Activated effector memory CD4-positive, alpha-beta T cell treated with anti-CD3 and anti-CD28 coated beads, Interleukin-2, amount 50 U/mL, for 16 hours (primary cell): ENCODE results near the gene MAGI2.

Experiments used
- DNase-seq: peaks from one replicate; pipeline ENCODE4 v3.0.0-alpha.2; 2020

Gene MAGI2

DNA sequence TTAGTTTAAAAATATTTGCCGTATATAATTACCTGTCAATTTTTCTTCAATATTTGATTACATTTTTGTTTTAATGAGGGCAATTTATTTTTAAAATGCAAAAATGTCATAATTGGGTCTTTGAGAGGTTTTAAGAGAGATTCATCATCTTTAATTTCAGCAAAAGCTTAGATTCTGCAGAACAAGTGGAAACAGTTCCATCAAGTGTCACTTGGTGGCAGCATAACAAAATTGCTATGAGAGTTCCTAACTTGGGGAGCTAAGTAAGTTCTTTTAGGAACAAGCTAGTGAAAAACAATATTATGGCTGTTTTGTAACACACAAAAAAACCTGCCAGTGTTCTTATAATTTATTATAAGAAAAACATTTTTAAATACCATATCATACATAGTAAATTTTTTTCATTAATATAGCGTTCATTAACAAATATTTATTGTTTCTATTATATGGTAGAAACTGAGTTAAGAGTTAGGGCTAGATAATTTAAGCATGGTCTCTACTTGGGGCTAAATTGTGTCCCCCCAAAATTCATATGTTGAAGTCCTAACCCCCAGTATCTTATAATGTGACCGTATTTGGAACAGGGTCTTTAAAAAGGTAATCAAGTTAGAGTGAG, 155.2 kb downstream of the MAGI2 start:
- DNase-seq, result no peak

DNA sequence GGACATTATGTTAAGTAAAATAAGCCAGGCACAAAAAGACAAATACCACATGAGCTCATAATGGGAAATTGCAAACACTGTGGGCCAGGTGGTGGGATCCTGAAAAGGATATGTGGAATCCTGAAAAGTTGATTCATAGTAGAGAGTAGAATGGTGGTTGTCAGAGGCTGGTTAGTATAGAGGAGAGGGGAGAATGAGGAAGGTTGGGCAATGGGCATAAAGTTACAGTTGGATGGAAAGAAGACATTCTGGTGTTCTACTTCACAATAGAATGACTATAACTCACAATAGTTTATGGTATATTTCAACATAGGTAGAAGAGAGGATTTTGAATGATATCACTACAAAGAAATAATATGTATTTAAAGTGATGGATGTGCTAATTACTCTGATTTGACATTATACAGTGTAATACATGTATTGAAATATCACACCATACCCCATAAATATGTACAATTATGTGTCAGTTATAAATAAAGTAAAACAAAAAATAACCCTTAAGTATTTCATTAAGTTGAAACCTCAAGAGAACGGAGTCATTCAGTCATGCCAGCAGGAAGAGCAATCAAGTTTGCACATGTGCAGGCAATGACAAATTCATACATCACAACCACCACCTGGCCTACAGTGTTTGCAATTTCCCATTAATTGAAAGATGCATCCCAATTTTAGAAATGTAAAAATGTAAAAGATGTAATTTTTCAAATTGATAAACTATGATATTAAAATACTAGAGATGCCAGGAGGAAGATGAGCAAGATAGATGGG, 156.7 kb downstream of the MAGI2 start:
- DNase-seq, result no peak

DNA sequence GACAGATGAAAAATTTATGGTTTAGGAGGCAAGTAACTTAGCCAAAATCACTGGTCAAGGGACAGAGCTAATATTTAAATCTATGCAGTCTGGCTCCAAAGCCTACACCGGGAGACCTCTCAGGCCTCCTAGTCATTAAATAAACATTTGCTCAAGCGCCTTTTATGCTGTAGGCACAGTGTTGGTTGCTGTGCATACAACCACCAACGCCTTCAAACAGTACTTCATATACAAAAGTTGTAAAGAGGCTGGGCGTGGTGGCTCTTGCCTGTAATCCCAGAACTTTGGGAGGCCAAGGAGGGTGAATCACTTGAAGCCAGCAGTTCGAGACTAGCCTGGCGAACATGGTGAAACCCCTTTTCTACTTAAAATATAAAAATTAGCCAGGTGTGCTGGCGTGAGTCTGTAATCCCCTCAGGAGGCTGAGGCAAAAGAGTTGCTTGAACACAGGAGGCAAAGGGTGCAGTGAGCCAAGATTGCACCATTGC, 159.8 kb downstream of the MAGI2 start:
- DNase-seq, result no peak

DNA sequence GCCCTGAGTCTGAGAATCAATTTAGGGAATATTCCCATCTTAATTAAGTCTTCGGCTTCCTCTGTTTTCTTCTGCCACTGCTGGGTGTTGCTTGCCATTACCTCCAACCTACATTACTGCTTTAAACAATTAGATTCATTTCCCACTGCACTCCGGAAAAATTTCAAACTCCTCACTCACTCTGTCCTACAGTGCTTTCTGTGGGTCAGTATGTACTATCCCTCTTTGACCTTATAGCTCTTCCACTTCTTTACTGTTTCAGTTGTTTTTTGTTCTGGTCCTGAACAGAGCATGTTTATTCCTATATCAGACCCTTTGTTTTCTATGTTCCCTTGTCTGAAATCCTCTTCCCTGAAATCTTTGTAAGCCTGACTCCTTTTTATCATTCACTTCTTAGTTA, 160.6 kb downstream of the MAGI2 start:
- no peak for DNase-seq

DNA sequence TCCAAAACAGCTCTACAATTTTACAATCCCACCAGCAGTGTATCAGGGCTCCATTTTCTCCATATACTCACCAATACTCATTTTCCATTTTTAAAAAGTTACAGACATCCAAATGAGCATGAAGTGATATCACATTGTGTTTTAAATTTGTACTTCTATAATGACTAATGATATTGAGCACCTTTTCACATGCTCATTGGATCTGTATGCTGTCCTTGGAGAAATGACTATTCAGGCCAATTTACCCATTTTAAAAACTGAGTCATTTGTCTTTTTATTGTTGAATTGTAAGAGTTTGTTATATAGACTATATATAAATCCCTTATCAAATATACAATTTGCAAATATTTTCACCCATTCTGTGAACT, 162.0 kb downstream of the MAGI2 start:
- DNase-seq, result no peak

DNA sequence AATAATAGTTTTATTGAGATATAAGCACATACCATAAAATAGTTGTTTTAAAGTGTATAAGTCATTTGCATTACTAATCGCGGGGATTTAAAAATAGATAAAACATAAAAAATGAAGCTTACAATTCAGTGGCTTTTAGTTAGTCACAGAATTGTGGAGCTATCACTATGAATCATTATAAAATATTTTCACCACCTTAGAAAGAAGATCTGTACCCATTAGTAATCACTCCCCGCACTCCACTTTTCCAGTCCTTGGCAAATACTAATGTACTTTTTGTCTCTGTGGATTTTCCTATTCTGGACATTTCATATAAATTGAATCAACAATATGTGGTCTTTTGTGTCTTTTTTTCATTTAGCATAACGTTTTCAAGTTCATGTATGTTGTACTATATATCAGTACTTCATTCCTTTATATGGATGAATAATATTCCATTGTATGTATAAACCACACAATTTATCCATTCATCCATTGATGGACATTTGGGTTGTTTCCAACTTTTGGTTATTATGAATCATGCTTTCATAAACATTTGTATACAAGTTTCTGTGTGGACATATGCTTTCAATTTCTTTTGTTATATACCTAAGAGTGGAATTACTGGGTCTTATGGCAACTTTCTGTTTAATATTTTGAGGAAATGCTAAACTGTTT, 162.5 kb downstream of the MAGI2 start:
- DNase-seq, result no peak

DNA sequence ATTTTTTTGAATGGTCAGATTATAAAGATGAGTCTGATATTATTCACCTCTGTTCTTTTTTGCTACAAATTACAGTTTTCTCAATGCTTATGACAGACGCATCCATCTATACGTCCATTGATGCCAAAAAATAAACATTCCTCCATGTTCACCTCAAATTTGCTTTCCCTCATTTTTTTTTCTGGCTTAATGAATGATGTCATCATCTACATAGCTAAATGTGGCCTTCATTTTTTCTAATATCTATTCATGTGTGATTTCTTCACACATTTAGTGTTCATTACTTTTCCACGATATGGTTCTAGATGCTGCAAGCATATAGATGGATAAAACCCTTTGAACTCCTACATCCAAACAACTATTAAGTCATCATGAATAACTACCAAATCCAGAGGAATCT, 163.1 kb downstream of the MAGI2 start:
- DNase-seq, result no peak

DNA sequence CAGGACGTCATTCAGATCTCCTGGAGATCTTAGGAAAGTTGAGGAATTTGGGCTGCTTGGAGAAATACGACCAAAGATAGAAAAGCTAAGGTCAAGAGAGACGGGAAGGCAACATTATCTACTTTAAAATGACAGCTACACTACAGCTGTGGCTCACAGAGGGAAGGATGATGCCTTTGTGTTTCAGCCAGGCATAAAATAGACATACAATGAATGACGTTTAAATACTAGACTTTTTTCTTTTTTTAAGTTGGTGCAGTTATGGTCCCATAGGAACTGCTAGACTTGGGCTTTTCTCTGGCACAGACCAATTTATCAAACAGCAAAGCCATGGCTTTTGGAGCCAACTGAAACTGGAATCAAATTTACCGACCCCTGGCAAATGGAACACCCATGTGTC, 164.8 kb downstream of the MAGI2 start:
- DNase-seq, result no peak

DNA sequence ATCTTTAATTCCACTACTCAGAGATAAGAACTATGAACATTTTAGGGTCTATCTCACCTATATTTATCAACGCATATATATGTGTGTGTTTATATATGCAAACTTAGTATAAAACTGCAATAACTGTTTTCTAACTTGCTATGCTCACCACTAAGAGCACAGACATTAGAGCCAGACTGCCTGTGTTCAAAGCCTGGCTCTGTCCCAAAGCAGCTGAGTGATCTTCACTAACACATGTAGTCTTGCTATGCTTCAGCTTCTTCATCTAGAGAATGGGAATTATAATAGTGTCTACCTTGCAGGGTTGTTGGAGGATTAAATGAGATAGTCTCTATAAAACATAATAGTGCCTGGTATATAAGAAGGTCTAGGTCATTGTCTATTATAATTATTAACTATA, 165.5 kb downstream of the MAGI2 start:
- DNase-seq, result no peak

DNA sequence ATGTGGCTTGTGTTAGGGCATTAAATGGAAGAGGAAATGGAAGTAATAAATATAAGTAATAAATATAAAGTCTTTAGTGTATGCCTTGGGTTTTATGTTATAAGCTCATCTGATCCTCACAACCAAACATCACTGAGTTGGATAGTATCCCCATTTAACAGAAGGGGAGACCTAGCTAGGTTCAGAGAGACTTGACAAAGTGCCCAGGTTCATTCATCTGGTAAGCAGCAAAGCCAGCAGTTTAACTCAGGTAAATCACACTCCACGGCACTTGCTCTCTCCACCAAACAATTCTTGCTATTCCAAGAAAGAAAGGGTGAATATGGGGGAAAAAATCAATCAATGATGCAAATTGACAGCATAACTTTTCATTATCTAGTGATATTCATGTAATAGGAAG, 167.3 kb downstream of the MAGI2 start:
- no peak for DNase-seq

DNA sequence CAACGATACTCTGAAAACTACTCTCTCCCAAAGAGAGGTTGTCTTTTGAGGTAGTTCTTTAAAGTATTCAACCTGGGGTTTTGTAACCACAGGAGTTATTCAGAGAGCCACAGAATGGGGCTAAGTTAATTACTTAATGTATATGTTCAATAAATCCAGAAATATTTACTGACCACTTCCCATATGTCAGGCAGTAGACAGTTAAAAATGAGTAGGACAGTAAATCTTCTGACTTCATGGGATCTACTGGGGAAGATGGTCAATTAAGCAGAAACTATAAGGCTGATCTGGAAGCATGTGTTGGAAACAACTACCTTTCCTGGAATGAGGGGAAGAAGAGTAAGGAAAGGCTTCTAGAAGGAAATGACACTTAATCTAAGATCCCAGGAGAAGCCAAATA, 167.7 kb downstream of the MAGI2 start:
- DNase-seq, result no peak

DNA sequence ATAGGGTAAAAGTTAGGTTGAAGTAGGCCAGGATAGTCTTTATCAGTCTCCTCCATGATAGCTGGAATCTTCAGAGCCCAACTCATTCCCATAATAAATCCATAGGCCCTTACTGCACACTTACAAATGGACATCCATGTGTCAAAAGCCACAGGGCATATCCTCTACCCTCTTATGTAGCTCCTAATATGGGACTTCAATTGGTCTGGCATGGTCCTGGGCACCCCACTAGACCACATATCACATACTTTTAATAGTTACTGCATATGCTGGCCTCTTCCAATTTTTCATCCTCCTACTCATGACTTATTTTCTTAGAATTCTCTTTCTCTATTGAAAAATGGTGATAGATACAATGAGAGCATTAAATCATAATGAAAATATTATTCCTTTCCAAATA, 169.3 kb downstream of the MAGI2 start:
- no peak for DNase-seq

DNA sequence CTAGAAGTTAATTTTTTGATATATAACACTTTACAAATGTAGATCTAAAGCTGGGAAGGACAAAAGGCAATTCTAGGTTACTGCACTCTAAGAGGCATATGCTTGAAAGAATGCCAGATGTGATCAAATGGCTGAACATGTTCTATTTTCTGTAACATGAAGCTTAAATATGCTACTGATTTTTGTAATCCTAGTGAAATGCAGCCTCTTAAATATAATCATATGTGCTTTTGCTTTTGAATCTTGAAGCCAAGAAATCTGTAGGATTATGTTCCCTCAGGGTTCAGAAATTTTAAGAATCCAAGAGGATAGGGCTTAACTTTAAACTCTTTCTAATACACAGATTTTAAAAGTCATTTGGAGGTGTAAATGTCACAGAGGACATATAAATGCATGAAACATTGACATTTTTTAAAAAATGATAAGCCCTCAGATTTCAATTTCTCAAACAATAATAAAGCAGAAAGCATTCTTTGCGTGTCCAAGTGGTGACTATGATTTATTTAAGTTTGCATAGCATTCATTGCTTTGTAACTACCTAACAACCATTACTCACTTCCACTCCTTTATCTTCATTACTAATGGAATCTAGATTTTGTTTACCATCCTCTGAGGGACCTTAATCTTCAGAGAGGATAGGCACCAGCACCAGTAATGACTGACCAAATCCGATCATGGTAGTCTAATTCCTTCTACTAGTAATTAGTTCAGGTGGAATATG, 170.4 kb downstream of the MAGI2 start:
- DNase-seq, result no peak

DNA sequence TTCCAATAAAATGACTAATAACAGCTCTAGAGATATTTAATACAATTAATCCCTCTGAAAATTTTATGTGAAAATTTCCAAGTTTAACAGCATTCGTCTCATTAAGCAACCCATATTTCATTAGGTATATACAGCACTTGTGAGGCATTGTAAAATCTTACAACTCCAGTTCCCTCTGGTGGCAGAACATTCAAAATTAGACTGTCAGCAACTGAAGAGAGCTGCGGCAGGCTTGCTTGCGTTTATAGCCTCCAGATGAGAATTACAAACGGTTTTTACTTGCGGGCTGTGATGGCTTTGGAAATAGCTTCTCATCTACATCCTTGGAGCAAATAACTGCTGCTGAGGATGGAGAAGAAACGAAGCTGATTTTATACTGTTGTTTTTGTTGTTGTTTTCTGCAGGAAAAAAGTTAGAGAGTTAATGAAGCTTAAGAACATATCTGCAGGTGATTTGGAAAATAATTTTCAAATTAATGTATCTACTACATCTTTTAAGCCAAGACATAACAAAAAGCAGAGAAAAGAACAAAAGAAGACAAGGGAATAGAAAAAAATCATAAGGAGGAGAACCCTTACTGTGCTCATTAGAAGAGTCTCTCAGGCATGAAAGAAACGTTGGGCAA, 171.3 kb downstream of the MAGI2 start:
- no peak for DNase-seq

DNA sequence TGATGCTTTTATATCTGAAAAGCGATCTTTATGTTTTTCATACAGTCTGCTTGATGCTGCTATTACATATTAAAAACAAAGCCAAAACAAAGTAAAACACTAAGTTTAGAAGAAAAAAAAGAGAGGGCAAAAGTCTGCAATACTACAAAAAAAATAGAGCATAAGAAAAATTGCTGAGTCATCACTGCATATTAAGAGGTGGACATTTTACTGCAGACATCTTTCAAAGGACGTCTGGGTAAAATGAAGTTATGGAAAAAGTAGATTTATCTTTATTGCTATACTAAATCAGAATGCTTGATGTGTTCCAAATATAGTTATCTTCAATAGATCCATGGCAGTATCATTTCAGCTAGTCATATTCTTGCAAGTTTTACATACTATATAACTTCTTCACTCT, 172.0 kb downstream of the MAGI2 start:
- no peak for DNase-seq

DNA sequence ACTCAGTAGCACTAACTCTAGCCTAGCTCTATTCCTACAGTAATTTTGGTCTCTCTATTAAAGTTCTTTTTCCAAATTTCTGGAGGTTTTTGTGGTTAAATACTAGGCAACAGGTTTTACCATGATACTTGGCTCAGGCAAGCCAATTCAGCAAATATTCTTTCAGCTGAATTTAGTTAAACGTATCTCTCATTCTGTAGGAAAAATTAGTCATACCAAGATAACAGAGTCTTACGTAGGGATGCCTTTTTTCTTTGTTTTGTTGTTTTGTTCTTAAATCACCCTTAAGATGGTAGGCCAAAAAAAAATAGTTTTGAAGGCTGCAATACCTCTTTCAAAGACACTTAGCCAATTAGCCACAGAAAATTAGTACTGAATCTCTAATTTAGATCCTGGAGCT, 180.5 kb downstream of the MAGI2 start:
- DNase-seq, result no peak

DNA sequence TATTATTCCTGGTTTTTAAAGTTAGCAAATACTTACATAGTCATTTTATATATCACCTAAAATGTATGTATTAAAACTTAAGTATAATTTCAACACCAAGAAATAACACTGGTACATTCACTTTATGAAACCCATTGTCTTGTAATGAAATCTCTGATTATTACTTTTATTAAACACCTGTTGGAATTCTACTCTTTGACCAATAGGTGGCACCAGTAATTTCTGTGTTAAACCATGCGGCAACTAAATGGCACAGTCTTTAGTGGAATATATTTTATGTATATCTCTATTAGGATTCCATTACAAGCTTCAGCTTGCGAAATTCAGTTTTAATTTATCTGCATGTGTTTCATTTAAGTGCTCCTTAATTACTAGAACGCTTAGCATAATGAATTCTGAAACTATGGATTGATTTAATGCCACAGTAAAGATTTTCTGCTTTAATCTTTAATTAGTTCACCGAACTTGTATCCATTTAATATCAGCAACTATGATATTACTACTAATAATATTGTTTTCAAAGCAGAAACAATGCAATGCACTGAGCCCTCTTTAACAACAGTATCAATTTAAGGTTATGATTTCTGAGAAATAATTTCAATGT, 181.3 kb downstream of the MAGI2 start:
- DNase-seq, result no peak

DNA sequence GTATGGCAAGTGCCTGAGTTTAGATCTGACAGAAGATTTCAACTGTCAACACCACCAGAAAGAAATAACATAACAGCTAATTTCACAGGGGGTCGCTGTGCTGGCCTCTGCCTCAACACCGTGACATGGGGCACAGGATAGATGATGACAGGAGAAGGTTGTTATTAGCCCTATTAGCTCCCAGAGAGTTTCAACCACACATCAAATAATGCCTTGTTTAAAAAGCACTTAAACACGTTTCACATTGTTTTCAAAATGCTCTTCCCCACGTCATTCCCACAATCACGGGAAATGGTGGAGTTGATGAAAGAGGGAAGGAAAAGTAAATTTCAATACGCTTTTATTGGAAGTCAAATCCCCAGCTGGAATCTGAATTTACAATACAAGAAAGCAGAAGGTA, 184.7 kb downstream of the MAGI2 start:
- DNase-seq, result no peak

DNA sequence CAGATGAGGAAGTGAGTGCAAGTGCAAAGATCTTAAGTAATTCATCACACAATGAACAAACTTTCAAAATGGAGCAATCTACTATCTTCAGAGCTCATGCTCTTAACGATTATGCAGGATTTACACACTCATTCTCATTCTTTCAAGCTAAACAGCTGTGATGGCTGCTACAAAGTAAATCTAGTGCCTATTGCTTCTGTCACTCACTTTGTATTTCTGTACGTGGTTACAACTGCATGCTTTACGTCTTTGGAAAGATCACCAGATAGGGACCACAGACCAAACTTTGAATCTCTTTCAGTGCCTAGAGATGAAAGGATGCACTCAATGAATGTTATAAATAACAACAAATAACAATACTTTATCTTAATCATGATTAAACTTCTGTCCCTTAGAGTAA, 194.6 kb downstream of the MAGI2 start:
- no peak for DNase-seq

DNA sequence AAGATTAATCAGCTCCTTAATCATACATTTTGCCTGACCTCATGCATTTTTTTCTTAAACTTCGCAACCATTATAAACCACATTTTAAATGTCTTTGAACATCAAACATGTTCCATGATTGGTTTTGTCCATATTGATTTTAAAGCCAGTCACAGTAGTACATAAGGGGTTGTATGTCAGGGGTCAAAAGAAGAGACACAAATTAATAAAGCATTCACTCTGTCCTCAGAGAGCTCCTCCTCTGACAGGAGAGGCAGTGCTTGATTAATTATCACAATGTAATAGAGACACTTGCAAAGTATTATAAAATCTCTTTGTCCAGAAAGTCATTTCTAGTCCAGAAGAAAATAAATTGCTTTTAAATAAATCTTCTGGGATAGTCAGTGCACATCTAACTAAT, 195.5 kb downstream of the MAGI2 start:
- DNase-seq, result no peak

DNA sequence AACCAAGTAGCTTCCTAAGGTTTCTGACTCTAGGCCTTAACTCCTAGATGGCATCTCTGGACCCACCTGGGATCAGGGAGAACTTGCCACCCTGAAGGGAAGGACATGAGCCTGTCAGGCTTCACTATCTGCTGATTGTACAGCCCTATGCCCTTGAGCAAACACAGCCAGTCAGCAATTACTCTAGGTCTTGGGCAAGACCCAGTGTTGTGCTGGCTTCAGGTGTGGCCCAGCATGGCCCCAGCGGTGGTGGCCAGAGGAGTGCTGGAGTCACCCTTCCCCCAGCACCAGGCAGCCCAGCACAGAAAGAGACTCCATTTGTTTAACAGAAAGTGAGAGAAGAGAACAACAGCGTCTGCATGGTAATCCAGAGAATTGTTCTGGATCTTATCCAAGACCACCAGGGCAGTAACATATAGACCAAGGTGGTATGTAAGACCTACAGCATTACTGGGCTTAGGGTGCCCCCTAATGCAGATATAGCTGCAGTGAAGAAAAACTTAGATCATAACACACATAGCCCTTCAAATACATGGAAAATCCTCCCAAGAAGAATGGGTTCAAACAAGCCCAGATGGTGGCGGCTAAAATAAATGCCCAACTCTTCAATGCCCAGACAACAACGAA, 207.7 kb downstream of the MAGI2 start:
- DNase-seq, result no peak

DNA sequence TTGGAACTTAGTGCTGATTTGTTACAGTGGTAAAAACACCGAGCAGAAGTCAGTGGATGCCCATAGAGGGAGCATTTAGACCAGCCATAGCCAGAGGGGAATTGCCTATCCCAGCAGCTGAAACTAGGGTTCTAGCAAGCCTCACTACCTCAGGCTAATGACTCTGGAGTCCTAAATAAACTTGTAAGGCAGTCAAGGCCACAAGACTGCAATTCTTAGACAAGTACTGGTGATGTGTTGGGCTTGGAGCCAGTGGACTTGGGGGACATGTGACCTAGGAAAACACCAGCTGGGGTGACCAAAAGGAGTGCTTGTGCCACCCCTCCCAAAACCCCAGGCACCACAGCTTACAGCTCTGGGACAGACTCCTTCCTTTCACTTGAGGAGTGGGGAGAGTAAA, 209.0 kb downstream of the MAGI2 start:
- DNase-seq, result no peak
